ENCODE data around the gene LYG1.
"Not testable (repeated sequence)": the region's sequence is repeated elsewhere in the genome, so short reads cannot be mapped to it uniquely, and the experiment has no call there.

DNA sequence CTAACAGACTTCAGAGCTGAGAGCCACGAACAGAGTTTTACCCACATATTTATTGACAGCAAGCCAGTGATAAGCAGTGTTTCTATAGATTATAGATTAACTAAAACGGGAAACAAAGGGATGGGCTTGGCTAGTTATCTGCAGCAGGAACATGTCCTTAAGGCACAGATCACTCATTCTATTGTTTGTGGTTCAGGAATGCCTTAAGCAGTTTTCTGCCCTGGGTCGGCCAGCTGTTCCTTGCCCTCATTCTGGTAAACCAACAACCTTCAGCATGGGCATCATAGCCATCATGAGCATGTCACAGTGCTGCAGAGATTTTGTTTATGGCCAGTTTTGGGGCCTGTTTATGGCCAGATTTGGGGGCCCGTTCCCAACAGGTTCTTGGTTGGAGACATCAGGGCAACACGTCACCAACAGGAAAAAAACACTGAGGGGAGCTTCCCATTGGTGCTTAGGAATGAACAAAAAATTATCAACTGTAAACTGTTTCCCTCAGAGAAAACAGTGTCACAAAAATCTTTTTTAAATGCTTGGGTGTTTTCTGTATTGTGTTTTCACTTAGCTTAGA is 22.7 kb downstream of the LYG1 start:
- TF ChIP-seq EZH2 (optimal IDR thresholded peaks at IDR 0.05; ENCODE audit: low read depth, low read length); EZH2phosphoT487 (IDR thresholded peaks at IDR 0.05; ENCODE audit: low read length): not testable (repeated sequence)

Data from MM.1S (cell line).